Measurements from ENCODE around the gene RBM5. TPM values are rescaled to one million over a fixed set of nuclear protein-coding genes. Genes with fewer than 3 reads are reported as not detected.

The RBM5 gene
- 153 TPM for total RNA-seq
- long read RNA-seq, transcript RBM5-201 (25 exons, 3,188 nt): major isoform, 32 of 107 reads
- long read RNA-seq, transcript RBM5-214 (5 exons, 2,716 nt): minor isoform, 14 of 107 reads
- long read RNA-seq, partial matches to known transcripts: 39 of 107 reads
- long read RNA-seq, other reads (novel, unspliced or antisense): 22 of 107 reads

DNA sequence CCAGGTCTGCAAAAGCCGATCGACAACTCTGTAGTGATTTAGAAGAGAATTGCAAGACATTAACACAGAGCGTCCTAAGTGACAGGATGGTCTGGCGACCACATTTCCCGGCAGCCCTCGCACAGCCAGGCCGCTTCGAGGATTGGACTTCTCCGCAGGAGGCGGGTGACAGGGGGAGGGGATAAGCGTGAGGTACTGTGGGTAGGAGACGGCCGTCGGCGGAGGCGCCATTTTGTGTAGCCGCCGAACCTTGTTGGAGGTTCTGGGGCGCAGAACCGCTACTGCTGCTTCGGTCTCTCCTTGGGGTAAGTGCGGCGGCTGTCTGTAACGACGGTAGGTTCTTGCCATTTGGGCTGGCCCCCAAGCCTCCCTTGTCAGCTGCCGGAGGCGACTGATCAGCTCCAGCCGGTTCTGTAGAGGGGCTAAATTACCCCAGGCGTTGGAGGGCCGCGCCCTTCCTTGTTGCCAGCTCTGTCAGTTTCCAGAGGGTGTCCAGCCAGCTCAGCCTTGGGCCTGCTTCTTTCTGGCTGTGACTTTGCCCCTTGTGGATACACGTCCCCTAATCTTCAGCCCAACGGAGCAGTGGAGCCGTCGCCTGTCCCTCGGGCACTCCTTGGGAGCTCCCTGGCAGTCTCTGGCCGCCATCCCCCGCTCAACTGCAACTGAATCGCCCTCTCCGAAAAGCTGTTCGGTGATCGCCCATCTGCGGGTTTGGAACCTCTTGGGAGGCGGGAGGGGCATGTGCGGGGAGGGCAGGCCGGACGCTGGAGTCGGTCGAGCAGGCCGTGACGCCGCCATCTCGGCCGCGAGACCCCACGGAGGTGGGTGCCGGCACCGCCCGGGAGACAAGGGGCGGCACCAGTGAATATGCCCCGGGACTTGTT is at the start of gene RBM5:
Gene RBM5, plus strand, starts transcription at position 195 of the 884 bp plus-strand sequence. CDS start 1,516 bp downstream, outside the sequence.
- Histone ChIP-seq H3K4me1 (peaks cover 23% of the 10 kb centered on the region), H3K27ac (peak within 1 kb of the TSS; percentile 91), H3K9me3 (no peaks in the 10 kb centered on the region), H3K4me3 (peak within 1 kb of the TSS; percentile 69), H3K27me3 (ENCODE audit: low read depth) (no peaks in the 10 kb centered on the region), H3K36me3 (peaks cover 38% of the 10 kb centered on the region)
- intact Hi-C loops (cut with DNase I): no loop called here
- DNase-seq: peak; percentile 97
- TF ChIP-seq, protein P1, sequence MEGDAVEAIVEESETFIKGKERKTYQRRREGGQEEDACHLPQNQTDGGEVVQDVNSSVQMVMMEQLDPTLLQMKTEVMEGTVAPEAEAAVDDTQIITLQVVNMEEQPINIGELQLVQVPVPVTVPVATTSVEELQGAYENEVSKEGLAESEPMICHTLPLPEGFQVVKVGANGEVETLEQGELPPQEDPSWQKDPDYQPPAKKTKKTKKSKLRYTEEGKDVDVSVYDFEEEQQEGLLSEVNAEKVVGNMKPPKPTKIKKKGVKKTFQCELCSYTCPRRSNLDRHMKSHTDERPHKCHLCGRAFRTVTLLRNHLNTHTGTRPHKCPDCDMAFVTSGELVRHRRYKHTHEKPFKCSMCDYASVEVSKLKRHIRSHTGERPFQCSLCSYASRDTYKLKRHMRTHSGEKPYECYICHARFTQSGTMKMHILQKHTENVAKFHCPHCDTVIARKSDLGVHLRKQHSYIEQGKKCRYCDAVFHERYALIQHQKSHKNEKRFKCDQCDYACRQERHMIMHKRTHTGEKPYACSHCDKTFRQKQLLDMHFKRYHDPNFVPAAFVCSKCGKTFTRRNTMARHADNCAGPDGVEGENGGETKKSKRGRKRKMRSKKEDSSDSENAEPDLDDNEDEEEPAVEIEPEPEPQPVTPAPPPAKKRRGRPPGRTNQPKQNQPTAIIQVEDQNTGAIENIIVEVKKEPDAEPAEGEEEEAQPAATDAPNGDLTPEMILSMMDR (IDR thresholded peaks at IDR 0.05): no peak
- ATAC-seq: peak; percentile 100

DNA sequence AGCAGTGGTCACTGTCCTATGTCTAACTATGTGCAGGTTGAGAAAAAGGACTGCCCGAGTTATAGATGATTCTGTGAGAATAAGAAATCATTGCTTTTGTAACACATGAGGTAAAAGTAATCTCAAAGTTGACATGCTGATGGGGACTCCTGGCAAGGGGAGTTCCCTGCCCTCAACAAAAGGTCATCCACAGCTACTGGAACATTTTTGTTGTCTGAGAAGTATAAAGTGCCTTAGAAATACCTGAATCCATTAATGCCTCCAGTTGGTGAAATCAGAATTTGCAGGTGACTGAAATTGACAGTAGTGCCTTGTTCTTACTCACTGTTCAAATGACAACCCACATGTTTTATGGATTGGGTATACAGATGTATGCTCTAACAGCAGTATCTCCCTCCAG is 43.7 kb upstream of the RBM5 start:
- H3K4me1 ChIP-seq: no peaks in the 10 kb centered on the region
- intact Hi-C loops (cut with DNase I): no loop called here
- TF ChIP-seq, protein P1 (IDR thresholded peaks at IDR 0.05): no peak
- DNase-seq (no peak), ATAC-seq (no peak)
- peaks cover 34% of the 10 kb centered on the region for H3K36me3 ChIP-seq
- H3K27ac ChIP-seq: no peak overlapping the region
- H3K9me3 ChIP-seq: no peaks in the 10 kb centered on the region
- no peaks in the 10 kb centered on the region for H3K27me3 ChIP-seq (ENCODE audit: low read depth)
- H3K4me3 ChIP-seq: no peak overlapping the region

DNA sequence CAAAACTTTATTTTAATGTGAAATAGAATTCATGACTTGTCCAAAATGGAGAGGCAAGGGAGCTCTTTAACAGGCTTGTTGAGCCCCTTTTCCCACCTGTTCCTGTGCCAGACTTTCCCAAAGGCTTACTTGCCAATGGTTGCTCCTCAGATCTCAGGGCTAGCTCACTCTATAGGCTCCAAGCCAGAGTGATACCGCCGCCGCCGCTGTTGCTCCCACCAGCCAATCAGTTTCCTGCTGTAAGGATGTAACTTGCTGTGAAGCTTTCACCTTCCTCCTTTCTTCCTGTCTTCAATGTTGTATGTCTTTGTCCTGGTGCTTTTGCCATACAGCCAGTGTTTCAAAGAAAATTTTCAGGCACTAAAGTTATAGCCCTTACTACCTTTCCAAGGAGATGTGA is 41.3 kb upstream of the RBM5 start:
- no peaks in the 10 kb centered on the region for H3K27me3 ChIP-seq (ENCODE audit: low read depth)
- no peaks in the 10 kb centered on the region for H3K4me1 ChIP-seq
- peaks cover 57% of the 10 kb centered on the region for H3K36me3 ChIP-seq
- H3K4me3 ChIP-seq: no peak overlapping the region
- intact Hi-C loops (cut with DNase I): no loop called here
- H3K9me3 ChIP-seq: no peaks in the 10 kb centered on the region
- TF ChIP-seq, protein P1 (IDR thresholded peaks at IDR 0.05): no peak
- DNase-seq (no peak), ATAC-seq (no peak)
- H3K27ac ChIP-seq: no peak overlapping the region

DNA sequence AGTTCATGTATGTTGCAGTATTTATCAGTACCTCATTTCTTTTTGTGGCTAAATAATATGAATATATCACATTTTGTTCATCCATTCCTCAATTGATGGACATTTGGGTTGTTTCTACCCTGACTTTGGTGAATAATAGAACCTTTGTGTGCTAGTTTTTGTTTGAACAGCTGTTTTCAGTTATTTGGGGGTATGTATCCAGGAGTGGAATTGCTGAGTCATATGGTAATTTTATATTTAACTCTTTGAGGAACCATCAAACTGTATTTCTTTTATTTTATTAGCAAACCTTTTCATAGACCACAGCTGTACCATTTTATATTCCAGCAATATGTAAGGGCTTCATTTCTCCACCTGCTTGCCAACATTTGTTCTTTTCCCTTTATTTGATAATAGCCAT is 38.4 kb upstream of the RBM5 start:
- intact Hi-C loops (cut with DNase I): no loop called here
- H3K27me3 ChIP-seq (ENCODE audit: low read depth): no peaks in the 10 kb centered on the region
- DNase-seq (no peak), ATAC-seq (no peak)
- no peaks in the 10 kb centered on the region for H3K4me1 ChIP-seq
- H3K36me3 ChIP-seq: peaks cover 81% of the 10 kb centered on the region
- H3K27ac ChIP-seq: no peak overlapping the region
- TF ChIP-seq, protein P1 (IDR thresholded peaks at IDR 0.05): no peak
- no peak overlapping the region for H3K4me3 ChIP-seq
- H3K9me3 ChIP-seq: no peaks in the 10 kb centered on the region

DNA sequence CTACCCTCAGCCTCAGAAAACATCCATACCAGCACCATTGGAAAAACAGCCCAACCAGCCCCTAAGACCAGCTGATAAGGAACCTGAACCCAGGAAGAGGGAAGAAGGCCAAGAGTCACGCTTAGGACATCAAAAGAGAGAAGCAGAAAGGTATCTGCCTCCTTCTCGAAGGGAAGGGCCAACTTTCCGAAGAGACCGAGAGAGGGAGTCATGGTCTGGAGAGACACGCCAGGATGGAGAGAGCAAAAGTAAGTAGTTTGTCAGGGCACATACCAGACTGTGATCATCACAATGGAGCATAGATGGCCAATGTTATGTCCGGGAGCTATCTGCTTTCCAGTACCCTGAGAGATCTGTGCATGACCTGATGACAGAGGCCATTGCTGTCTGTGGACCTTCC is 31.0 kb upstream of the RBM5 start:
- Histone ChIP-seq H3K4me3 (no peak overlapping the region), H3K27ac (no peak overlapping the region), H3K4me1 (no peaks in the 10 kb centered on the region), H3K27me3 (ENCODE audit: low read depth) (no peaks in the 10 kb centered on the region), H3K9me3 (no peaks in the 10 kb centered on the region), H3K36me3 (peaks cover 96% of the 10 kb centered on the region)
- DNase-seq (no peak), ATAC-seq (no peak)
- TF ChIP-seq, protein P1 (IDR thresholded peaks at IDR 0.05): no peak
- intact Hi-C loops (cut with DNase I): no loop called here
